ENCODE data around the gene TRIM51G.
"Not testable (repeated sequence)": the region's sequence is repeated elsewhere in the genome, so short reads cannot be mapped to it uniquely, and the experiment has no call there.

Gene TRIM51G

GRCh38 chr11:48983785-48984184, at the start of gene TRIM51G:
Gene TRIM51G, minus strand, starts transcription at chr11:48983885. Its CDS starts 2,190 bp downstream, at chr11:48981695.
- DNase-seq = not testable (repeated sequence)

GRCh38 chr11:49028523-49028922, 44.8 kb upstream of the TRIM51G start, which contains the start of gene TRIM49B:
Gene TRIM49B, plus strand, starts transcription at chr11:49028823. Its CDS starts 2,777 bp downstream, at chr11:49031600.
- DNase-seq = not testable (repeated sequence)

- not testable (repeated sequence) for DNase-seq
These were observed 15.1 kb downstream of the TRIM51G start for GRCh38 chr11:48968592-48968991.

GRCh38 chr11:48955315-48956049, 28.2 kb downstream of the TRIM51G start:
- DNase-seq = not testable (repeated sequence)

GRCh38 chr11:48945796-48946195, 37.9 kb downstream of the TRIM51G start:
- not testable (repeated sequence) for DNase-seq
